Measurements from ENCODE around the gene LRRN4. TPM values are rescaled to one million over a fixed set of nuclear protein-coding genes. Genes with fewer than 3 reads are reported as not detected.
"Not testable (repeated sequence)": the region's sequence is repeated elsewhere in the genome, so short reads cannot be mapped to it uniquely, and the experiment has no call there.

LRRN4 gene
- polyA plus RNA-seq, 4 donors: 0.06 to 0.15 TPM; not detected in 2

DNA sequence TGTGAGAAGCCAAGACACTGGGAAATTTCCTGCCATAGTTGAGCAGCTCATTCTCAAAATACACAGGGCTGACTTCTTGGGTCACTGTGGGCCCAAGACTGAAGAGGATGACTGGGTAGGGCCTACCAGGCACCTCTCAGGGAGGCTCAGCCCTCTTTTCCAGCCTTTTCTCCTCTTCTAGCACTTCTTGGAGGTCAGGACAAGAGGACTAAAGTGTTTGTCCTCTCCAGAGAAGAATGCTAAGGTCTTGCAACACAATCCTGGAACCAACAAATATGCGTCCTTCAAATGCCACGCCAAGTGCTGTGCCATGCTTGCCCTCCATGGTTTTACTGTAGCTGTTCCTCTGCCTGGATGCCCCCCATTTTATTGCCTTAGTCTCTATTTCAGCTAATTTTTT, 3.3 kb upstream of the LRRN4 start:
- peaks cover 10 to 11% (median 11%) of the 10 kb centered on the region in 3 donors for H3K27me3 ChIP-seq (ENCODE audit: control insufficient read depth in 3 of 3, insufficient read depth in 3 of 3, low read length in 3 of 3)
- no peaks in the 10 kb centered on the region for H3K9me3 ChIP-seq (ENCODE audit: control insufficient read depth in 2 of 2, insufficient read depth in 1 of 2, low read depth in 1 of 2, low read length in 1 of 2)
- peaks cover 0 to 11% (median 0%) of the 10 kb centered on the region in 3 donors for H3K4me1 ChIP-seq (ENCODE audit: control insufficient read depth in 3 of 3, insufficient read depth in 2 of 3, low read depth in 1 of 3, low read length in 2 of 3)
- no peak overlapping the region for H3K4me3 ChIP-seq (ENCODE audit: low read depth in 1 of 3, low read length in 3 of 3)
- DNase-seq: no peak
- H3K27ac ChIP-seq (ENCODE audit: low read depth in 1 of 3, low read length in 2 of 3): no peak overlapping the region
- WGBS, 3 donors: 88 to 96% (median 95%) methylated on average over 2 of the region's 2 CpGs
- H3K36me3 ChIP-seq (ENCODE audit: control insufficient read depth in 3 of 3, insufficient read depth in 2 of 3, low read depth in 1 of 3, low read length in 3 of 3): peaks cover 0 to 3% (median 0%) of the 10 kb centered on the region in 3 donors
- no peak for FAIRE-seq

DNA sequence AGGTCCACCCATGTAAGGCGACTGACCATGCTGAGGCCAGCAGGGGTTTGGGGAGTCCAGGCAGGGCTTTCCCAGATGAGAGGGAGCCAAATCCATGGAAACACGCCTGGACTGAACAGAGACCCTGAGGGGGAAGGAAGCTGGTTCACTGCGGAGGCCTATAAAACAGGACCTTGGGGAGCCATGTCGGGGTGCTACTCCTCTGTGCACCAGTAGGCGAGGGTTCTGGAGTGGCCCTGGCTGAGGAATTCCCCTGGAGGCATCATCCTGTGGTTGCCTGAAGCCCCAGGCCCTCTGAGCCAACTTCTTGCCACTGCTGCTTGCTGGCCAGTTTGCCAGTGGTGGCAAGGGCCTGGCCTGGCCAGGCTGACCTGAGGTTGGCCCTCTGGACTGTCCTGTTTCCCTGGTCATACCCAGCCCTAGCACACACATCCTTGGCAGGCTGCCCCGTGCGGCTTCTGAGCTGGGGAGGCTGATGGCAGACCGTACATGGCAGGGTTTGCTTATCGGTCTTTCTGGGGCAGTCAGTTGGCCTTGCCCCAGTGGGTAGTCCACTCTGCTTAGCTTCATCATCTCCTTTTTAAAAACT, 2.2 kb upstream of the LRRN4 start:
- H3K9me3 ChIP-seq (ENCODE audit: control insufficient read depth in 2 of 2, insufficient read depth in 1 of 2, low read depth in 1 of 2, low read length in 1 of 2): no peaks in the 10 kb centered on the region
- FAIRE-seq (no peak), DNase-seq (no peak)
- 85 to 90% (median 88%) methylated on average over 9 of the region's 9 CpGs for WGBS, 3 donors
- peaks cover 0 to 3% (median 0%) of the 10 kb centered on the region in 3 donors for H3K36me3 ChIP-seq (ENCODE audit: control insufficient read depth in 3 of 3, insufficient read depth in 2 of 3, low read depth in 1 of 3, low read length in 3 of 3)
- no peak overlapping the region for H3K4me3 ChIP-seq (ENCODE audit: low read depth in 1 of 3, low read length in 3 of 3)
- H3K27ac ChIP-seq (ENCODE audit: low read depth in 1 of 3, low read length in 2 of 3): no peak overlapping the region
- H3K4me1 ChIP-seq (ENCODE audit: control insufficient read depth in 3 of 3, insufficient read depth in 2 of 3, low read depth in 1 of 3, low read length in 2 of 3): peaks cover 0 to 11% (median 0%) of the 10 kb centered on the region in 3 donors
- H3K27me3 ChIP-seq (ENCODE audit: control insufficient read depth in 3 of 3, insufficient read depth in 3 of 3, low read length in 3 of 3): peaks cover 12 to 19% (median 15%) of the 10 kb centered on the region in 3 donors

DNA sequence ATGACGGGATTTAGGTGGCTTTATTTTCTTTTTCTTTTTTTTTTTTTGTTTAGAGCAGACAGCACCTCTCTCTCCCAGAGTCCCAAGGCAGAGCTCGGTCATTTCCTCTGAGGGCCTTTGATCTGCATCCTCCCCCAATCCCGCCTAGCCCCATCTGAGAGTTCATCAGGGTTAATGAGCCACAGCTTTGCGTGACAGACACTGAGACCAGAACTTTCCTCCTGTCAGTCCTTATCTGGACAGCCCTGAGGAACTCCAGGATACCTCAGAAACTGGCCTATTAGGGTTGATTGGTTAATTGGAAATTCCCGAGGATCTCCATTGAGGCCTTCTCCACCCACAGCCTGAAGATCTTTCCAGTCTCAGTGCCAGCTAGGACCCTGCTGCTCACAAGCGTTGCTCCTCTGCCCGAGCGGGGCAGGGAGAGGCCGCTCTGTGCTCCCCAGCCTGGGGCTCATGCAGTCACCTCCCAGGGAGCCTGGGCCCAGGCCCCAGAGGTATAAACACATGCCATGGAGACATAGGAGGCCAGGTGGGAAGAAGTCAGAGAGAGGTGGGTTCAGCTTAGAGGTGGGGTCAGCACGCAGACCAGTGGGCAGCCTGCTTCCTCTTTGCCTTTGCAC, 1.4 kb upstream of the LRRN4 start:
- FAIRE-seq: no peak
- 64 to 72% (median 71%) methylated on average over 10 of the region's 10 CpGs for WGBS, 3 donors

DNA sequence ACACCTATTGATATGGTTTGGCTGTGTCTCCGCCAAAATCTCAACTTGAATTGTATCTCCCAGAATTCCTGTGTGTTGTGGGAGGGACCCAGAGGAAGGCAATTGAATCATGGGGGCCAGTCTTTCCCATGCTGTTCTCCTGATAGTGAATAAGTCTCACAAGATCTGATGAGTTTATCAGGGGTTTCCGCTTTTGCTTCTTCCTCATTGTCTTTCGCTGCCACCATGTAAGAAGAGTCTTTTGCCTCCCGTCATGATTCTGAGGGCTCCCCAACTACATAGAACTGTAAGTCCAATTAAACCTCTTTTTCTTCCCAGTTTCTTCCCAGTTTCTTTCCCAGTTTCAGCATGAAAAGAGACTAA, 810 bp upstream of the LRRN4 start:
- FAIRE-seq: not testable (repeated sequence)

More for the DNA sequence above, 1.4 kb upstream of the LRRN4 start:
- Histone ChIP-seq H3K4me3 (ENCODE audit: low read depth in 1 of 3, low read length in 3 of 3) (no peak overlapping the region), H3K27me3 (ENCODE audit: control insufficient read depth in 3 of 3, insufficient read depth in 3 of 3, low read length in 3 of 3) (peaks cover 12 to 19% (median 15%) of the 10 kb centered on the region in 3 donors), H3K36me3 (ENCODE audit: control insufficient read depth in 3 of 3, insufficient read depth in 2 of 3, low read depth in 1 of 3, low read length in 3 of 3) (peaks cover 0 to 3% (median 0%) of the 10 kb centered on the region in 3 donors), H3K4me1 (ENCODE audit: control insufficient read depth in 3 of 3, insufficient read depth in 2 of 3, low read depth in 1 of 3, low read length in 2 of 3) (peaks cover 0 to 11% (median 0%) of the 10 kb centered on the region in 3 donors), H3K9me3 (ENCODE audit: control insufficient read depth in 2 of 2, insufficient read depth in 1 of 2, low read depth in 1 of 2, low read length in 1 of 2) (no peaks in the 10 kb centered on the region), H3K27ac (ENCODE audit: low read depth in 1 of 3, low read length in 2 of 3) (no peak overlapping the region)
- DNase-seq: no peak

DNA sequence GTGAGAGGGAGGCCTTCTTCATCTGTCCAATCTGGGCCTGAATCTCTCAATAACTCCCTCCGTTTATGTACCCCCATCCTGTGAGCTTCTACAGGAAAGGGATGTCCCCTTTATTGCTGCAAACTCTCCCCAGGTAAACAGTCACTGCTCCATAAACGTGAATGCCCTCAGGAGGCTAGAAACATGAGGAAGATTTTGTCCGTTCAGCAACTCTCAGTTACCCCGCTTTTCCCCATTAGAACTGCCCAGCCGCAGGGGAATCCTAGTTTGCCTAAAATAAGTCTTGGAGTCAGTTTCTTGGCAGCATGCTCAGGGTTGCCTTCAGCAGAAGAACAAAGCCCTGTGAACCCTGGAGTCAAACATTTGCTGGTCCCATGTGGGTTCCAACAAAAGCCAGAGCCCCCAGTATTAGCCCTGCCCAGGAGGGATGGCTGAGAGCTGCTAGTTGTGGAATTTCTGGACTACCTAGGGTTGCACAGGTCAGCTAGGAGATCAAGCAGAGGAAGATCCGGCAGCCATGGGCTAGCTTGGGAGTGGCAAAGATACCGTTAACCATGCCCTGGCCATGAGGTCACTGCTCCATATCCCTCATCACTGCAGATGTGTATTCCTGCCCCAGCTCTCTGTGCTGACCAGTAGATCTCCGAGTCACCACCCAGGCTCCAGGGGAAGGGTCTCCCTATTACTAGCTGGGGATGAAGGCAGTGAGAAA, 640 bp downstream of the LRRN4 start:
- peaks cover 0 to 3% (median 0%) of the 10 kb centered on the region in 3 donors for H3K36me3 ChIP-seq (ENCODE audit: control insufficient read depth in 3 of 3, insufficient read depth in 2 of 3, low read depth in 1 of 3, low read length in 3 of 3)
- H3K27me3 ChIP-seq (ENCODE audit: control insufficient read depth in 3 of 3, insufficient read depth in 3 of 3, low read length in 3 of 3): peaks cover 12 to 19% (median 15%) of the 10 kb centered on the region in 3 donors
- H3K9me3 ChIP-seq (ENCODE audit: control insufficient read depth in 2 of 2, insufficient read depth in 1 of 2, low read depth in 1 of 2, low read length in 1 of 2): no peaks in the 10 kb centered on the region
- H3K4me1 ChIP-seq (ENCODE audit: control insufficient read depth in 3 of 3, insufficient read depth in 2 of 3, low read depth in 1 of 3, low read length in 2 of 3): peaks cover 0 to 4% (median 0%) of the 10 kb centered on the region in 3 donors
- no peak overlapping the region for H3K27ac ChIP-seq (ENCODE audit: low read depth in 1 of 3, low read length in 2 of 3)
- H3K4me3 ChIP-seq (ENCODE audit: low read depth in 1 of 3, low read length in 3 of 3): no peak overlapping the region
- WGBS, 3 donors: 63 to 69% (median 66%) methylated on average over 8 of the region's 8 CpGs
- DNase-seq: no peak
- FAIRE-seq: no peak

More for the DNA sequence above, 810 bp upstream of the LRRN4 start:
- H3K9me3 ChIP-seq (ENCODE audit: control insufficient read depth in 2 of 2, insufficient read depth in 1 of 2, low read depth in 1 of 2, low read length in 1 of 2); DNase-seq; H3K36me3 ChIP-seq (ENCODE audit: control insufficient read depth in 3 of 3, insufficient read depth in 2 of 3, low read depth in 1 of 3, low read length in 3 of 3); H3K27ac ChIP-seq (ENCODE audit: low read depth in 1 of 3, low read length in 2 of 3); H3K4me3 ChIP-seq (ENCODE audit: low read depth in 1 of 3, low read length in 3 of 3): not testable (repeated sequence)
- Histone ChIP-seq H3K27me3 (ENCODE audit: control insufficient read depth in 3 of 3, insufficient read depth in 3 of 3, low read length in 3 of 3) (peaks cover 12 to 19% (median 15%) of the 10 kb centered on the region in 3 donors), H3K4me1 (ENCODE audit: control insufficient read depth in 3 of 3, insufficient read depth in 2 of 3, low read depth in 1 of 3, low read length in 2 of 3) (peaks cover 0 to 11% (median 0%) of the 10 kb centered on the region in 3 donors)
- WGBS, 3 donors: 77 to 88% (median 79%) methylated on average over 4 of the region's 4 CpGs

DNA sequence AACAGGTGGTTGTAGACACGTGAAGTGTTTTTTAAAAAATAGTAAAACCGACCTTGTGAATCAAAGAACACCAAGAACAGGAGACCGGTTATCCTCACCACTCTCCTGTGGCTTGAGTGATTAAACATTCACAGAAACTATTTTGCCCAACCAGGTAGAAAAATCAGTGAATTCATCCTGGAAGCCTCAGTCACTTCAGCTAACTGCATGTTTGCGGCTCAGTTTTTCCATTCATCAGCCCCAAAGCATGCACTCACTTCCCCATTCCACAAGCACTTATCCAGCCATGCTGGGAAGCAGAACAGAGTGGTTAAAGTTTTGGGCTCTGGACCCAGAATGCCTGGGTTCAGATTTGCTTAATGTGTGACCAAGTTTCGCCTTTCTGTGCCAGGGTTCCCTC, 2.4 kb downstream of the LRRN4 start:
- Histone ChIP-seq H3K9me3 (ENCODE audit: control insufficient read depth in 2 of 2, insufficient read depth in 1 of 2, low read depth in 1 of 2, low read length in 1 of 2) (no peaks in the 10 kb centered on the region), H3K27ac (ENCODE audit: low read depth in 1 of 3, low read length in 2 of 3) (no peak overlapping the region), H3K36me3 (ENCODE audit: control insufficient read depth in 3 of 3, insufficient read depth in 2 of 3, low read depth in 1 of 3, low read length in 3 of 3) (no peaks in the 10 kb centered on the region), H3K4me1 (ENCODE audit: control insufficient read depth in 3 of 3, insufficient read depth in 2 of 3, low read depth in 1 of 3, low read length in 2 of 3) (no peaks in the 10 kb centered on the region), H3K4me3 (ENCODE audit: low read depth in 1 of 3, low read length in 3 of 3) (no peak overlapping the region), H3K27me3 (ENCODE audit: control insufficient read depth in 3 of 3, insufficient read depth in 3 of 3, low read length in 3 of 3) (peaks cover 12 to 19% (median 15%) of the 10 kb centered on the region in 3 donors)
- FAIRE-seq (no peak), DNase-seq (no peak)
- 57 to 60% (median 58%) methylated on average over 5 of the region's 5 CpGs for WGBS, 3 donors

DNA sequence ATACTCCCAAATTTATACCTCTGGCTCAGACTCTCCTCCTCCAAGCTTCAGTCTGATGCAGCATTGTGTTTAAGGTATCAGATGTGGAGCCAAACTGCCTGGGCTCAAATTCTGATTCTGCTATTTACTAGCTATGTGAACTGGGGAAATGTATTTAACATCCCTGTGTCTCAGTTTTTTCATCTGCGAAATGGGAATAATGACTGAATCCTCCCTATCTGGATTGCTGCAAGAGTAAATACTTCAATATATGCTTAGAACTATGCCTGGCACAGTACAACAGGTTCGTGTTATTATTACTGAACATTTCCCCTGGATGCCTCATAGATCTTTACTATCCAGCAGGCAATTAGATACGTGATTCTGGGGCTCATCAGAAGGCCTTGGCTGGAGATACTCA, 5.5 kb downstream of the LRRN4 start:
- Histone ChIP-seq H3K36me3 (ENCODE audit: control insufficient read depth in 3 of 3, insufficient read depth in 2 of 3, low read depth in 1 of 3, low read length in 3 of 3) (peaks cover 0 to 7% (median 0%) of the 10 kb centered on the region in 3 donors), H3K27me3 (ENCODE audit: control insufficient read depth in 3 of 3, insufficient read depth in 3 of 3, low read length in 3 of 3) (peaks cover 7 to 19% (median 11%) of the 10 kb centered on the region in 3 donors), H3K27ac (ENCODE audit: low read depth in 1 of 3, low read length in 2 of 3) (no peak overlapping the region), H3K9me3 (ENCODE audit: control insufficient read depth in 2 of 2, insufficient read depth in 1 of 2, low read depth in 1 of 2, low read length in 1 of 2) (no peaks in the 10 kb centered on the region), H3K4me3 (ENCODE audit: low read depth in 1 of 3, low read length in 3 of 3) (no peak overlapping the region), H3K4me1 (ENCODE audit: control insufficient read depth in 3 of 3, insufficient read depth in 2 of 3, low read depth in 1 of 3, low read length in 2 of 3) (no peaks in the 10 kb centered on the region)
- WGBS, 3 donors: 86 to 88% (median 86%) methylated on average over 3 of the region's 3 CpGs
- no peak for DNase-seq
- no peak for FAIRE-seq

DNA sequence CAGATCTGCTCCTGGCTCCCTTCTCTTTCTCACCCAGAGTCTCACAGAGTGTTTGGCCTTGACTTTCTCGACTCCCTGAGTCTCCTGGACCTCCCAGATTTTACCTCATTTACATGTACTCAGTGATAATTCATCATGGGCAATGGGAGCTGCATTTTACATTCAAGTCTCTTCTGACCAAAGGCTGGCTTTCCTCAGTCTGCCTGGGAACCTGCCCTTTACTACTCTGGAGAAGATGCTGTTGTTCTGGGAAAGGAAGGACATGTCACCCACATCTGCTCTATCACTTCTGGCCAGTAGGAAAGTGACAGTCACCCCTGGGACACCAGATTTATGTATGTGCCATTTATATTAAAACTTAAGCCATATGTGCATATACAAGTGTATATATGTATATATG, 7.4 kb downstream of the LRRN4 start:
- peaks cover 2 to 20% (median 9%) of the 10 kb centered on the region in 3 donors for H3K36me3 ChIP-seq (ENCODE audit: control insufficient read depth in 3 of 3, insufficient read depth in 2 of 3, low read depth in 1 of 3, low read length in 3 of 3)
- WGBS, 3 donors: 40 to 57% (median 53%) methylated on average over 1 of the region's 1 CpG
- no peak for FAIRE-seq
- H3K27me3 ChIP-seq (ENCODE audit: control insufficient read depth in 3 of 3, insufficient read depth in 3 of 3, low read length in 3 of 3): peaks cover 0 to 2% (median 0%) of the 10 kb centered on the region in 3 donors
- H3K4me1 ChIP-seq (ENCODE audit: control insufficient read depth in 3 of 3, insufficient read depth in 2 of 3, low read depth in 1 of 3, low read length in 2 of 3): no peaks in the 10 kb centered on the region
- no peak overlapping the region for H3K27ac ChIP-seq (ENCODE audit: low read depth in 1 of 3, low read length in 2 of 3)
- no peak overlapping the region for H3K4me3 ChIP-seq (ENCODE audit: low read depth in 1 of 3, low read length in 3 of 3)
- H3K9me3 ChIP-seq (ENCODE audit: control insufficient read depth in 2 of 2, insufficient read depth in 1 of 2, low read depth in 1 of 2, low read length in 1 of 2): no peaks in the 10 kb centered on the region
- DNase-seq: no peak

Measured in small intestine (tissue), 7 donors.